Forelimb muscle (tissue), 1 donor: ENCODE measurements around the gene CAVIN3. TPM values are rescaled to one million over a fixed set of nuclear protein-coding genes. Genes with fewer than 3 reads are reported as not detected.
"Not testable (repeated sequence)": the region's sequence is repeated elsewhere in the genome, so short reads cannot be mapped to it uniquely, and the experiment has no call there.

Source experiments
- DNase-seq: peaks from one replicate; pipeline ENCODE4 v3.0.0-alpha.2; 2013; ENCODE audit warnings: low read depth
- polyA plus RNA-seq: library from polyadenylated mRNA; unstranded; fragments of 120-200 nt; gene quantifications from one replicate; pipeline ENCODE4 v1.2.1, GENCODE V29; 2013; ENCODE audit not compliant: insufficient read length

The CAVIN3 gene
- polyA plus RNA-seq, 1 donor, result 32.5 TPM

GRCh38 chr11:6326303-6326702 lies 6.0 kb upstream of the CAVIN3 start:
- no peak for DNase-seq

GRCh38 chr11:6323291-6323905 lies 3.1 kb upstream of the CAVIN3 start:
- no peak for DNase-seq

GRCh38 chr11:6321961-6322362 lies 1.7 kb upstream of the CAVIN3 start:
- no peak for DNase-seq

- no peak for DNase-seq
Observed at GRCh38 chr11:6321356-6321755, 1.1 kb upstream of the CAVIN3 start.

GRCh38 chr11:6319704-6320410 lies 444 bp downstream of the CAVIN3 start:
- DNase-seq, result no peak

GRCh38 chr11:6319001-6319703 lies 1.1 kb downstream of the CAVIN3 start:
- DNase-seq, result no peak

DNA sequence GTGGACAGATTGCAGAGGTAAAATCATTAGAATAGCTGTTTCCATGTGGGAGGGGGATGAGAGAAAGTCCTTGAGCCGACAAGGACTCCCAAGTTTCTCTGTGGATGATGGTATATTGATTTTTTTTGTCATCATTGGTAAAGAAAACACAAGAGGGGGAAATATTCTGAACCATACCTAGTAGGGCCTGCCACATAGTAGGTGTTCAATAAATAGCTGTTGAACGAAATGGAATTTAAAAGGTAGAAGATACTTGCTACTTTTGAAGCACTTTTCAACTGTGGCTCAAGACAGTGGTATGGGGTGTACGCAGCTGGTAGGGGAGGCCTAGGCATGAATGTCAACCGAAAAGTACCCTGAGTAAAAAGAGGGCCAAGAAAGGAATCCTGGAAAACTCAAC lies 2.1 kb downstream of the CAVIN3 start:
- no peak for DNase-seq

- DNase-seq, result no peak
Observed at GRCh38 chr11:6315811-6316425, 4.4 kb downstream of the CAVIN3 start.

DNA sequence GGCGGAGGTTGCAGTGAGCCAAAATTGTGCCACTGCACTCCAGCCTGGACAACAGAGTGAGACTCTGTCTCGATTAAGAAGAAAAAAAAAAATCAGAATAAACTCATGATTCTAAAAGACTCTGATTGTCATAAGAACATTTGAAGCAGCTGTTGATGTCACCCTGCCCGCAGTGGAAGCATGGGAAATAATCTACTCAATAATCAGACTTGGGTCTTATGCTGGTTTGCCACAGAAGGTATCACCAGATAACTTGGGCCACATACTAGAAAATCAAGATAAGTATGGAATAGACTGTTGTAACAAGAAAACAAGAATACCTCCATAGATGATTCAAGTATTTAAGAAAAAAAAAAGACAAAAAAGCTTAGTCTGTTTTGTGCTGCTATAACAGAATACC lies 8.2 kb downstream of the CAVIN3 start:
- no peak for DNase-seq

DNA sequence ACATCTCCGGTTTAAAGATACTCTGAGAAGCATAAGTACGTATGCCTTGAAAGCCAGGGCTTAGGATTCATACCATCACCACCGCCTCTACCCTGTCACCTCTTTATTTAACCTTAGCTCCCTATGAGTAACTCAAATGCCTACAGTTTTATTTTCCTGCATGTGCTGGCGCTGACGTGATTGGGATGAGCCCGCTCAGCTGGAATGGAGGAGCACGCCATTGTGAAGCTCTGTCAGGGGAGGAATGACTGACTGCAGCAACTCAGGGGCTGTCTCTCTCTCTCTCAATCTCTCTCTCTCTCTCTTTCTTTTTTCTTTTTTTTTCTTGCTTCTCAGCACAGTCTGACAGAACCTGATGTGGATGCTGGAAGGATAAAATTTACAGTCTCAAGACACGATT lies 12.4 kb downstream of the CAVIN3 start:
- DNase-seq, result no peak

- no peak for DNase-seq
Observed at GRCh38 chr11:6305297-6305696, 15.0 kb downstream of the CAVIN3 start.

DNA sequence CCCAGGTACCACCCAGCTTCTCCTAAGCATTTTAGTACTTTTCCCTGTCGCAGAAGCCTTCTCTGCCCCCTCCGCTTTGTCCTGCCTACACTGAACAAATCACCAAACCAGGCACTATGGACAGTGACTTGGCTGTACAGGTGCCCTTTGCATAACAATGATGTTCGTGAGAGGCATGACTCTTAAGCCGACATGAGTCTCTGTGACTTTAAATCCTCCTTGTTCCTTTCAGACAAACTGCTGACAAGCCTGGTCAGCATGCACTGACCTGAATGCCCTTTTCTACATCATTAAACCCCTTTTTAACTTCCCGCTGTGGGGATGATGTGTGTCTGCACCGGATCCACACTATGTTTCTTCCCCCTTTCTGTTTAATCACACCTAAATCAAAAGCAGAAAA lies 16.6 kb downstream of the CAVIN3 start:
- DNase-seq, result no peak

DNA sequence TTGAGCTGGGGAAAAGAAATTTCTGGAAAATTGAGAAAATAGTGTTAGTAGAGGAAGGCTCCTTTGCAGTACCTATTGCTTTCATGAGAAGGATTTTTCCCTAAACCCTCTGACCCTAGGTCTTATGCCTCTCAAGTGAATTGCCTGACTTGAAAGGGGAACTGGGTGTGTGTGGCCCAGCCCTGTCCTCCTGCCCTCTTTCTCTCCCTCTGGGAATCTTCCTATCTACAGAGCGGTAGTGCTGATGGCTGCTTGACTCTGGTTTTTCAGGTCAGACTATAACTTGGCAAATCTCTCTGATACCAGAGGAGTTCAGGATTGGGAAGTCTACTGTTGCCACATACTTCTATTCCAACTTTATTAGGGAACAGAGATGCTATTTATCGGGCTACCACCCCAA lies 19.2 kb downstream of the CAVIN3 start:
- DNase-seq, result no peak

DNA sequence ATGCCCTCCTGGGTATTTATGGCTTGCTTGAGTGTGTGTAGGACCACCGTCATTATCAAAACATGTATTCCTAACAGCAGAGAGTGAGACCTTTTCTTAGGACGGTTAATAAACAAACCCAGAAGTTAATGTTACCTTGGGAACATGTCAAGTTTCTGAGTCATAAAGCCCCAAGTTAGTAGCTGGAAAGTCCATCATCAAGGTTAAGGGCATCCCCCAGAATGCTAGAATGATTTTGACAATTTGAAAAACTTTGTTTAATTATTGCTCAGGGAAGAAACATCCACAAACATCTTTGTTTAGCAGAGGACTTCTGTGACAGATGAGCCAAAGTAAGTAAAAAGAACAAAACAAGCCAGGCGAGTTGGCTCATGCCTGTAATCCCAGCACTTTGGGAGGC lies 20.0 kb downstream of the CAVIN3 start:
- DNase-seq, result no peak

DNA sequence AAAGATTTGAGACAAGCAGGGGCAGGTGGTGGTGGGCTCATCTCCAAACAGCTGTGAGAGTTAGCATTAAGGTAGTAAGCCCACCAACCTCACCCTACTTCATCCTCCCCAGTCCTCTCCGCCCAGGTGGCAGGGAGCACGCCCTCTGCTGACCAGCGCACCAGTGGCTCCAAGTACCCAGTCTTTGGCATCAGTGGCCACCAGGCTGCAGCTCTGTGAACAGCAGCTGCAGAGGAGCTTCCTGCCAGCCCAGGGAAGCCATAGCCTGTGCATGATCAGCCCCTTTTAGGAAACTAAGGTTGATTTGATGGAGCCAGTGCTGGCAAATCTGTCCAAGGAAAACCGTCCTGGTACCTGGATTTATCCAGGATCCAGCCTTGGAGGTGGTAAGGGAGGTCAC lies 21.7 kb downstream of the CAVIN3 start:
- no peak for DNase-seq

GRCh38 chr11:6297831-6298230 lies 22.5 kb downstream of the CAVIN3 start:
- no peak for DNase-seq

GRCh38 chr11:6285019-6285418 lies 35.3 kb downstream of the CAVIN3 start:
- no peak for DNase-seq

DNA sequence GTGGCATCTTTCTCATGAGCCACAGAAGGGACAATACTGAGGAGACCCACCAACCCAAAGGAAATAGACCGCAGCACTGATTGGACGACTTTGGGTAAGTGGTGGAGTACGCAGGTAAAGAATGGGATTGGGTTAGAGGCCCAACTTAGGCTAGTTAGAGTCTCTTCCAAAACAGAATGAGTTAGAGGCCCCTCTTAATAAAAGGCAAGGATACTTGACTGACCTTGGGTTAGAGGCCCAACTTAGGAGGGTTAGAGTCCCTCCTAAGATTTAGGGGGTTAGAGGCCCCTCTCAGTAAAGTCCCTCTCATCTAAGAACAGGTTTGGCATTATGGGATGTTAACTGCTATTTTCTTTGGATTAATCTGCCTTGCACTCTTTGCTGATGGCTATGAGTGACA lies 36.1 kb downstream of the CAVIN3 start:
- DNase-seq, result no peak

GRCh38 chr11:6283453-6284023 lies 36.8 kb downstream of the CAVIN3 start:
- no peak for DNase-seq

DNA sequence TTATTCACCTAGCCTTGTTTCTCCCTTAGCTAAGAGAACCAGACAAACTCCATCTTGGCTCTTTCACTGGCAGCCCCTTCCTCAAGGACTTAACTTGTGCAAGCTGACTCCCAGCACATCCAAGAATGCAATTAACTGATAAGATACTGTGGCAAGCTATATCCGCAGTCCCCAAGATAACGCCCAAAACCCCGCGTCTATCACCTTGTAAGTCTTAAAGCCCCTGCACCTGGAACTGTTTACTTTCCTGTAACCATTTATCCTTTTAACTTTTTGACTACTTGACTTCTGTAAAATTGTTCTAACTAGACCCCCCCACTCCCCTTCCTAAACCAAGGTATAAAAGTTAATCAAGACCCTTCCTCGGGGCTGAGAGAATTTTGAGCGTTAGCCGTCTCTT lies 39.5 kb downstream of the CAVIN3 start:
- DNase-seq, result not testable (repeated sequence)

- DNase-seq, result no peak
Observed at GRCh38 chr11:6273188-6273587, 47.1 kb downstream of the CAVIN3 start.

GRCh38 chr11:6271598-6271997 lies 48.7 kb downstream of the CAVIN3 start:
- DNase-seq, result no peak
